GM10847 (cell line): ENCODE results near the gene RPL12.
A peak's percentile ranks its signal among the peaks of the same experiment; 100 is the strongest.

ENCODE experiments used
- POLR2A ChIP-seq: IDR thresholded peaks from 2 replicates; pipeline ENCODE4 v1.6.1; 2011; ENCODE audit not compliant: insufficient read length; ENCODE audit errors: extremely low read depth

Gene RPL12

GRCh38 chr9:127450830-127451607 is at the start of gene RPL12, which contains the start of gene LRSAM1:
RPL12 (minus strand) TSS chr9:127451406; CDS start chr9:127451317, 89 bp downstream.
LRSAM1 (plus strand) TSS chr9:127451510; CDS start chr9:127454528, 3,018 bp downstream.
- TF ChIP-seq POLR2A, result peak; percentile 99

GRCh38 chr9:127500862-127501261 is 49.7 kb upstream of the RPL12 start:
- TF ChIP-seq POLR2A, result no peak

- no peak for TF ChIP-seq POLR2A
These were observed 49.2 kb upstream of the RPL12 start for GRCh38 chr9:127500399-127500798.

GRCh38 chr9:127498298-127498697 is 47.1 kb upstream of the RPL12 start:
- no peak for TF ChIP-seq POLR2A

GRCh38 chr9:127497656-127498290 is 46.6 kb upstream of the RPL12 start:
- TF ChIP-seq POLR2A, result no peak

- TF ChIP-seq POLR2A, result no peak
These were observed 45.8 kb upstream of the RPL12 start for GRCh38 chr9:127496974-127497373.

GRCh38 chr9:127495884-127496555 is 44.8 kb upstream of the RPL12 start:
- TF ChIP-seq POLR2A, result no peak

GRCh38 chr9:127494304-127494702 is 43.1 kb upstream of the RPL12 start:
- no peak for TF ChIP-seq POLR2A

- TF ChIP-seq POLR2A, result no peak
These were observed 42.5 kb upstream of the RPL12 start for GRCh38 chr9:127493592-127494303.

- TF ChIP-seq POLR2A, result no peak
These were observed 41.4 kb upstream of the RPL12 start for GRCh38 chr9:127492616-127493015.

- no peak for TF ChIP-seq POLR2A
These were observed 40.3 kb upstream of the RPL12 start for GRCh38 chr9:127491516-127491915.

GRCh38 chr9:127490535-127491230 is 39.5 kb upstream of the RPL12 start:
- no peak for TF ChIP-seq POLR2A

GRCh38 chr9:127489471-127490115 is 38.4 kb upstream of the RPL12 start:
- TF ChIP-seq POLR2A, result no peak

- no peak for TF ChIP-seq POLR2A
These were observed 37.7 kb upstream of the RPL12 start for GRCh38 chr9:127488946-127489345.

GRCh38 chr9:127485995-127486394 is 34.8 kb upstream of the RPL12 start:
- no peak for TF ChIP-seq POLR2A

GRCh38 chr9:127482662-127483061 is 31.5 kb upstream of the RPL12 start:
- no peak for TF ChIP-seq POLR2A
